Thymus (tissue), 11 donors: ENCODE data around the gene SULT2B1. TPM values are rescaled to one million over a fixed set of nuclear protein-coding genes. Genes with fewer than 3 reads are reported as not detected.

Experiments used
- DNase-seq, 9 donors: peaks; one replicate each; pipeline ENCODE4 v3.0.0-alpha.2; 2013; ENCODE audit warnings: low spot score in 9 of 9, low read depth in 6 of 9, missing footprints in 1 of 9
- H3K27ac ChIP-seq, 2 donors: one replicate each; pipeline ENCODE4 v1.5.1; 2013; ENCODE audit warnings: control low read depth in 1 of 2, low read depth in 1 of 2, low read length in 1 of 2, mild to moderate bottlenecking in 1 of 2, moderate library complexity in 1 of 2
- H3K27me3 ChIP-seq, 2 donors: one replicate each; pipeline ENCODE4 v1.5.1; 2013; ENCODE audit warnings: low read length in 1 of 2; ENCODE audit not compliant: control insufficient read depth in 2 of 2, insufficient read depth in 1 of 2
- H3K36me3 ChIP-seq, 2 donors: one replicate each; pipeline ENCODE4 v1.5.1; 2013; ENCODE audit warnings: low read length in 1 of 2, mild to moderate bottlenecking in 1 of 2, moderate library complexity in 1 of 2; ENCODE audit not compliant: control insufficient read depth in 2 of 2, insufficient read depth in 2 of 2
- H3K4me1 ChIP-seq, 2 donors: one replicate each; pipeline ENCODE4 v1.5.1; 2013; ENCODE audit warnings: low read length in 2 of 2; ENCODE audit not compliant: control insufficient read depth in 2 of 2, insufficient read depth in 2 of 2
- H3K4me3 ChIP-seq, 2 donors: one replicate each; pipeline ENCODE4 v1.5.1; 2013; ENCODE audit warnings: low read length in 2 of 2, control low read depth in 1 of 2, mild to moderate bottlenecking in 1 of 2
- H3K9me3 ChIP-seq, 2 donors: one replicate each; pipeline ENCODE4 v1.5.1; 2013; ENCODE audit warnings: low read length in 1 of 2, mild to moderate bottlenecking in 1 of 2; ENCODE audit not compliant: control insufficient read depth in 2 of 2, insufficient read depth in 1 of 2
- WGBS: extraction: QIAGEN DNeasy Blood & Tissue Kit; methylation state at CpG from one replicate; pipeline ENCODE4 v1.1.7; 2013; 5-methylcytosine and 5-hydroxymethylcytosine counted together
- polyA plus RNA-seq: library from polyadenylated mRNA; stranded (reverse); fragments of 200-250 nt; gene quantifications from one replicate; pipeline ENCODE4 v1.2.3, GENCODE V29; 2013
- total RNA-seq: library from RNA; stranded (reverse); fragments of 120-200 nt; gene quantifications from one replicate; pipeline ENCODE4 v1.2.4, GENCODE V29; 2013
- donor health status: healthy.

SULT2B1 gene
- total and polyA plus RNA-seq, 2 donors = 0.09 to 4.3 TPM

DNA sequence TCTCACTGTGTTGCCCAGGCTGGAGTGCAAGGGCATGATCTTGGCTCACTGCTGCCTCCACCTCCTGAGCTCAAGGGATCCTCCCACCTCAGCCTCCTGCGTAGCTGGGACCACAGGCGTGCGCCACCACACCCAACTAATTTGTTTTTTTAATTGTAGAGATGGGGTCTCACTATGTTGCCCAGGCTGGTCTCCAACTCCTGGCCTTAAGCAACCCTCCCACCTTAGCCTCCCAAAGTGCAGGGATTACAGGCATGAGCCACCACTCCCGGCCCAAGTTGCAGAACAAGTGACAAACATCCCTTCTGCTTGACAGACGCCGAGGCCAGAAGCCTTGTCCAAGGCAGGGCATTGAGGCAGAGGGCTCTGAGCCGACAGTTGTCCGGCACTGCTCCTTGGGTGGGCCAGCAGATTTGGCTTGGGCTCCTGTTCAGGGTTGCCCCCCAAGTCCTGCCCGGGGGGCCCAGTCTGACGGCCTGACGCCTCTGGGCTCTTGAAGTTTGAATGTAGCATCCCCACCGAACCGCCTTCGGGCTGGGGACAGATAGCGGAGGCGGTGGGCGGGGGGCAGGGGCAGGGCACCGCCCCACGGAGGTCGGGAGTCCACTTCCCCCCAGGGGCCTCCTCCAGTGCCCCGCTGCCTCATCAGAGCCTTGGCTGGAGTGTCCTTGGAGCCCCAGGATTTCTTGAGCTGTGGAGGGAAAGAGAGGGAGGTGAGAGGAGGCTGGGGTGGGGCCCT, 48.9 kb downstream of the SULT2B1 start:
- DNase-seq = no peak
- Histone ChIP-seq H3K4me1 (no peaks in the 10 kb centered on the region), H3K36me3 (no peaks in the 10 kb centered on the region), H3K4me3 (no peak overlapping the region), H3K9me3 (no peaks in the 10 kb centered on the region), H3K27me3 (peaks cover 0 to 3% of the 10 kb centered on the region in 2 donors), H3K27ac (no peak overlapping the region)
- 91% methylated on average over 21 of the region's 21 CpGs for WGBS

DNA sequence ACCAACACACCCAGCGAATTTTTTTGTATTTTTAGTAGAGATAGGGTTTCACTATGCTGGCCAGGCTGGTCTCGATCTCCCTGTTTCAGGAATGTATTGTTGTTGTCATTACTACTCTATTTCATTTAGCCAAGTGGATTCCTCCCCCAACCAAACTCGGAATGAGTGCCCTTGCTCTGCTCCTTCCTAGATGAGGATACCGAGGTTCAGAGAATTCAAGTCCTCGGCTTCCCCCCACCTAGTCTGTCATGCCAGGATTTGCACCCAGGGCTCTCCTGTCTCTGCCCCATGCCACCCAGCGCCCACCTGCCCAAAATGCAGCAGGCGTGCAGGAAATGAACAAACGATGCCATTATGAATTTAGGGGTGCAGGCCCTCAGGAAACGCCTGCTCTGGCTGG, 51.0 kb downstream of the SULT2B1 start:
- H3K4me3 ChIP-seq = no peak overlapping the region
- H3K36me3 ChIP-seq = no peaks in the 10 kb centered on the region
- DNase-seq = no peak
- H3K4me1 ChIP-seq = no peaks in the 10 kb centered on the region
- peaks cover 0 to 3% of the 10 kb centered on the region in 2 donors for H3K27me3 ChIP-seq
- H3K27ac ChIP-seq = no peak overlapping the region
- WGBS = 90% methylated on average over 9 of the region's 9 CpGs
- H3K9me3 ChIP-seq = no peaks in the 10 kb centered on the region

DNA sequence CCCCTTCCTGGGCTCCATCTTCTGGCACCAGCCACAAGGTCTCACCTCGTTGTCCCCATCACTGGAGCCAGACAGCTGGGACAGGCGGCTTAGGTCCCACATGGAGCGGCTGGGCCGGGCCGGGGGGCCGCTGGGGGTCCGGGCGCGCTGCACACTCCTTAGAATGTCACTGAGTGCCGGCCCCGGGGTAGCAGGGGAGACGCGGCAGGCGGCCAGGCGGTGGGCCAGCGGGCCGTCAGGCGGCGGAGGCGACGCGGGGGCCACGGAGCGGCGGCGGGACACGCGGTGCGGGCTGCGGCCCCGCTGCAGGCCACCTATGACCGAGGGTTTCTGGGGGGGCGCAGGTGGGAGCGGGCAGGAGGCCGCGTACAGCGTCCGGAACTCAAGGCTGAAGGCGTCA, 51.5 kb downstream of the SULT2B1 start:
- Histone ChIP-seq H3K4me3 (no peak overlapping the region), H3K27me3 (peaks cover 0 to 3% of the 10 kb centered on the region in 2 donors), H3K4me1 (no peaks in the 10 kb centered on the region), H3K9me3 (no peaks in the 10 kb centered on the region), H3K36me3 (no peaks in the 10 kb centered on the region), H3K27ac (no peak overlapping the region)
- no peak for DNase-seq
- 98% methylated on average over 39 of the region's 39 CpGs for WGBS

DNA sequence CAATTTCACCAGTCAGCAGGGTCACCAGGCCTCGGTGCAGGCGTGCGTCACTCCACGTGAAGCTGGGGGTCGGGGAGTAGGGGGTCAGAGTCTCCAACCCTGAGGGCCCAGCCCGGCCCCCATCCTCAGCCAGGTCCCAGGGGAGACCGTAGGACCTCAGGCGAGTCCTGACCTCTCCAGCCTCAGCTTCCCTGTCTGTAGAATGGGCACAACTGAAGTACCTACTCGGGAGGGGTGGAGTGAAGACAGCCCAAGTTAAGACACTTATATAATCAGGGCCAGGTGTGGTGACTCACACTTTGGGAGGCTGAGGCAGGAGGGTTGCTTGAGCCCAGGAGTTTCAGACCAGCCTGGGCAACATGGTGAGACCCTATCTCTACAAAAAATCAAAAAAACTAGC, 51.9 kb downstream of the SULT2B1 start:
- DNase-seq = no peak
- H3K36me3 ChIP-seq = no peaks in the 10 kb centered on the region
- H3K4me1 ChIP-seq = peaks cover 0 to 3% of the 10 kb centered on the region in 2 donors
- no peak overlapping the region for H3K4me3 ChIP-seq
- WGBS = 96% methylated on average over 9 of the region's 9 CpGs
- no peaks in the 10 kb centered on the region for H3K9me3 ChIP-seq
- H3K27me3 ChIP-seq = peaks cover 0 to 3% of the 10 kb centered on the region in 2 donors
- no peak overlapping the region for H3K27ac ChIP-seq

DNA sequence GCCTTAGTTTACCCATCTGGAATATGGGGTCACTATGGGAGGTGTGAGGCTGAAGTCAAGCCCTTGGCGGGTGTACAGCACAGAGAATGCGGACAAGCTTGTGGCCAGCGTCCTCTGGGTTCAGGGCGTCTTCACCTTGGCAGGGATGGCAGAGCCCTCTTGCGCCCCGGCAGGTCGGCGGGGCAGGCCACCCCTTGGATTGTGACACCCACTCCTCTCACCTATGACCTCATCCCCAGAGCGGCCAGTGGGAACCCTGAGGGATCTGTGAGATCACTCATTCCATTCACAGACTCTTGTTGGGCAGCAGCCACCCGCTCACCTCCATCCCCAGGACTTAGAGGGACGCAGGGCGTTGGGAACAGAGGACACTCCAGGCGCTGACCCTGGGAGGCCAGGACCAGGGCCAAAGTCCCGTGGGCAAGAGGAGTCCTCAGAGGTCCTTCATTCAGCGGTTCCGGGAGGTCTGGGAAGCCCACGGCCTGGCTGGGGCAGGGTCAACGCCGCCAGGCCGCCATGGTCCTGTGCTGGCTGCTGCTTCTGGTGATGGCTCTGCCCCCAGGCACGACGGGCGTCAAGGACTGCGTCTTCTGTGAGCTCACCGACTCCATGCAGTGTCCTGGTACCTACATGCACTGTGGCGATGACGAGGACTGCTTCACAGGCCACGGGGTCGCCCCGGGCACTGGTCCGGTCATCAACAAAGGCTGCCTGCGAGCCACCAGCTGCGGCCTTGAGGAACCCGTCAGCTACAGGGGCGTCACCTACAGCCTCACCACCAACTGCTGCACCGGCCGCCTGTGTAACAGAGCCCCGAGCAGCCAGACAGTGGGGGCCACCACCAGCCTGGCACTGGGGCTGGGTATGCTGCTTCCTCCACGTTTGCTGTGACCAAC, 54.7 kb downstream of the SULT2B1 start, which contains the start of gene SPACA4:
Gene SPACA4 (plus strand): TSS at position 280 of the 896 bp plus-strand sequence. CDS start 237 bp downstream, at position 517.
- Histone ChIP-seq H3K27ac (no peak within 1 kb of the TSS), H3K4me1 (peaks cover 0 to 5% of the 10 kb centered on the region in 2 donors), H3K4me3 (no peak within 1 kb of the TSS), H3K9me3 (no peaks in the 10 kb centered on the region), H3K36me3 (no peaks in the 10 kb centered on the region), H3K27me3 (no peaks in the 10 kb centered on the region)
- no peak for DNase-seq
- WGBS = 96% methylated on average over 39 of the region's 39 CpGs

DNA sequence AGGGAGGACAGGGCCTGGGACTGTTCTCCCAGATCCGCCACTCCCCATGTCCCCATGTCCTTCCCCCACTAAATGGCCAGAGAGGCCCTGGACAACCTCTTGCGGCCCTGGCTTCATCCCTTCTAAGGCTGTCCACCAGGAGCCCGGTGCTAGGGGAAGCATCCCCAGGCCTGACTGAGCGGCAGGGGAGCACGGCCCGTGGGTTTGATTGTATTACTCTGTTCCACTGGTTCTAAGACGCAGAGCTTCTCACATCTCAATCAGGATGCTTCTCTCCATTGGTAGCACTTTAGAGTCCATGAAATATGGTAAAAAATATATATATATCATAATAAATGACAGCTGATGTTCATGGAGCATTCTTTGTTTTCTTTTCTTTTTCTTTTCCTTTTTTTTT, 55.4 kb downstream of the SULT2B1 start:
- 96% methylated on average over 7 of the region's 7 CpGs for WGBS
- Histone ChIP-seq H3K4me3 (no peak overlapping the region), H3K36me3 (no peaks in the 10 kb centered on the region), H3K27me3 (no peaks in the 10 kb centered on the region), H3K9me3 (no peaks in the 10 kb centered on the region), H3K4me1 (peaks cover 0 to 5% of the 10 kb centered on the region in 2 donors), H3K27ac (no peak overlapping the region)
- DNase-seq = no peak

DNA sequence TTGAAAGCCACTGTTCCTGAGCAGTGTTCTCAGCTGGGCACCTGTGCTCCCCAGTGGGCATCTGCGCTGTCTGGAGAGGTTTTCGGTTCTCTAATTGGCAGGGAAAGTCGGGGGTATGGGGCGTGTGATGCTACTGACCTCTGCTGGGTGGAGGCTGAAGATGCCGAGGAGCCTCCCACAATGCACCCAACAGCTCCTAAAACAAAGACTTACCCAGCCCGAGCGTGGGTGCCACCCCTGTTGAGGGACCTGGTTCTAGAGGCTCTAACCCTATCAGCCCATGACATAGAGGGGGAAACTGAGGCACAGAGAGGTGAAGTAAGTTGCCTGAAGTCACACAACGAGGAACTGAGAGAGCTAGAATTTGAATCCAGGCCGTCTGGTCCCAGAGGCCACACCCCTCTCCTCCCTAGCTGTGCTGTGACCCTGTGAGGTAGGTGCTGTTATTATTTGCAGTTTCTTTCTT, 56.9 kb downstream of the SULT2B1 start:
- peaks cover 0 to 6% of the 10 kb centered on the region in 2 donors for H3K36me3 ChIP-seq
- H3K4me1 ChIP-seq = peaks cover 0 to 5% of the 10 kb centered on the region in 2 donors
- no peak overlapping the region for H3K27ac ChIP-seq
- H3K9me3 ChIP-seq = no peaks in the 10 kb centered on the region
- no peaks in the 10 kb centered on the region for H3K27me3 ChIP-seq
- H3K4me3 ChIP-seq = no peak overlapping the region
- WGBS = 12% methylated on average over 9 of the region's 9 CpGs
- peak in 2 of 9 donors; percentile 43 to 67 for DNase-seq

DNA sequence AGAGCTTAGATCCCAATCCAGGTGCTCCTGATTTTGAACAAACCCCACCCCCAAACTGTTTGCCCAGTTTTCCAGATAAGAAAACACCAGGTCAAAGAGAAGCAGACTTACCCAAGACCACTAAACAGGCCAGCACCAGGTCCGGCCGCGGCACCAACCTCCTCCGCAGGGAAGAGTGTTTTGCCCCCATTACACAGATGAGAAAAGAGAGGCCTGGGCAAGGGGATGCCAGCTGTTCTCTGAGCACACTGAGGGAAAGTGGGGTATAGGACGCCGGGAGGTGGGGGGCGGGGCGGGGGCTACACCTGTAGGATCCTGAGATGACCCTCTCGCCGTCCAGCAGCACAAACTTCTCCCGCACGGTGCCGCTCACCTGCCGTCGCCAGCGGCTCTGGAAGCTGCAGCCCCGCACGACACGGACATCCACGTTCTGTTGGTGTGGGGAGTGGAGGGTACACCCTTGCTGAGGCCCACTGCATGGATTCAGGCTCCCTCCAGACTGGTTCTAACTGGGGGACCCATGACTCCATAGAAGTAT, 57.7 kb downstream of the SULT2B1 start:
- H3K4me1 ChIP-seq = peaks cover 0 to 5% of the 10 kb centered on the region in 2 donors
- H3K27ac ChIP-seq = no peak overlapping the region
- no peak overlapping the region for H3K4me3 ChIP-seq
- H3K36me3 ChIP-seq = peaks cover under 1 to 8% of the 10 kb centered on the region in 2 donors
- no peaks in the 10 kb centered on the region for H3K9me3 ChIP-seq
- no peaks in the 10 kb centered on the region for H3K27me3 ChIP-seq
- no peak for DNase-seq
- WGBS = 98% methylated on average over 20 of the region's 20 CpGs

DNA sequence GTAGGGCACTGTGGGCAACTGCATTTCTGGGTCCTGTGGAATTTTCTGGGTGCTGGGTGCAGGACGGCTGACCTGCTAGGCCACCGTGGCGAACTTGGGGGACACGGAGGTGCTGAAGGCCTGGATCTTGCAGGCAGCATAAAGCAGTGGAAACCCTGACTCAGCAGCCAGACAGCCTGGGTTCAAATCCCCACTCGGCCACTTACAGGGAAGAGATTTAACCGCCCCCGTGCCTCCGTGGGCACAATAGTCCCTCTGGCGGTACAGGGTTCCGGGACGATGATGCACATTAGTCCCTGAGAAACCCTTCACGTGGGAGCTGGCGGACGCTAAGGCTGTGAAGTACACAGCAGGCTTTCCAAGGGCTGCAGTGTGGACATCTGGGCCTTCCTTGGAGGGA, 59.9 kb downstream of the SULT2B1 start:
- no peaks in the 10 kb centered on the region for H3K9me3 ChIP-seq
- peaks cover 23 to 31% of the 10 kb centered on the region in 2 donors for H3K36me3 ChIP-seq
- peaks cover 0 to 8% of the 10 kb centered on the region in 2 donors for H3K4me1 ChIP-seq
- H3K27ac ChIP-seq = no peak overlapping the region
- WGBS = 97% methylated on average over 14 of the region's 14 CpGs
- no peak for DNase-seq
- no peak overlapping the region for H3K4me3 ChIP-seq
- no peaks in the 10 kb centered on the region for H3K27me3 ChIP-seq
